HCT116 (cell line): ENCODE results near the gene LHPP. TPM values are rescaled to one million over a fixed set of nuclear protein-coding genes. Genes with fewer than 3 reads are reported as not detected.

Source experiments
- ATAC-seq: fragments of 200-7000 bp; cut with Tn5 transposase; 2 replicates; pipeline ENCODE4 v1.9.1; 2020; ENCODE audit warnings: mild to moderate bottlenecking, moderate library complexity
- BruUV-seq: library from RNA; stranded (reverse); fragments of 400-500 nt; replicated peaks from 2 replicates; lab custom pipeline; 2021; lab: Mats Ljungman, UMichigan
- CTCF ChIA-PET: fragments of 300-600 bp; sonication (Branson Sonifier 250); formaldehyde crosslinking; loops from one replicate; lab custom pipeline; 2021; ENCODE audit warnings: antibody characterized with exemption; lab: Charles Lee
- POLR2A ChIA-PET: fragments of 300-600, 350-600 bp; sonication (Branson Sonifier 250); formaldehyde crosslinking; loops from one replicate; lab custom pipeline; 2021; ENCODE audit warnings: antibody characterized with exemption; lab: Charles Lee
- RAD21 ChIA-PET, 2 experiments: fragments of 300-600 bp; sonication (Branson Sonifier 250); formaldehyde crosslinking; loops; one replicate each; lab custom pipeline; 2023; ENCODE audit warnings: low total read pairs in 2 of 2; ENCODE audit not compliant: uncharacterized antibody in 2 of 2, unreplicated experiment in 2 of 2, low non-redundant PET in 1 of 2; lab: Charles Lee
- DNase-seq: peaks from one replicate; pipeline ENCODE4 v3.0.0-alpha.2; 2010; ENCODE audit warnings: low read depth, low spot score
- H2AFZ ChIP-seq: fragments of 200-600 bp; shearing (Covaris generic), sonication (generic); 2 replicates; pipeline ENCODE4 v1.6.1; 2017; ENCODE audit warnings: low read depth, mixed run types, mixed read lengths, antibody characterized with exemption, low read length; ENCODE audit not compliant: poor library complexity, severe bottlenecking
- H3K27ac ChIP-seq: 2 replicates; pipeline ENCODE4 v1.5.1; 2012; ENCODE audit warnings: low read depth, low read length
- H3K27me3 ChIP-seq: fragments of 200-600 bp; sonication (generic); 2 replicates; pipeline ENCODE4 v1.6.1; 2016; ENCODE audit warnings: mixed run types, low read length, mixed read lengths; ENCODE audit not compliant: insufficient read depth
- H3K36me3 ChIP-seq, 2 experiments: fragments of 200-500 bp in 1 of 2; fragments of 200-600 bp in 1 of 2; sonication (Bioruptor generic) in 1 of 2; sonication (generic) in 1 of 2; 2 replicates each; pipeline versions ENCODE4 v1.5.1 to v1.6.1; 2014 to 2016; ENCODE audit warnings: low read length in 2 of 2, inconsistent platforms in 1 of 2, mixed read lengths in 1 of 2, mixed run types in 1 of 2; ENCODE audit not compliant: insufficient read depth in 2 of 2, control insufficient read depth in 1 of 2
- H3K4me1 ChIP-seq, 2 experiments: fragments of 200-600 bp in 1 of 2; sonication (generic) in 1 of 2; 2 replicates each; pipeline versions ENCODE4 v1.5.1 to v1.6.1; 2012 to 2017; ENCODE audit warnings: low read length in 2 of 2, inconsistent platforms in 1 of 2, mild to moderate bottlenecking in 1 of 2, mixed read lengths in 1 of 2, mixed run types in 1 of 2, moderate library complexity in 1 of 2; ENCODE audit not compliant: insufficient read depth in 2 of 2, control insufficient read depth in 1 of 2
- H3K4me2 ChIP-seq: fragments of 200-600 bp; sonication (generic); 2 replicates; pipeline ENCODE4 v1.6.1; 2017; ENCODE audit warnings: mixed run types, low read length, mixed read lengths
- H3K4me3 ChIP-seq, 2 experiments: fragments of 200-600 bp in 1 of 2; sonication (generic) in 1 of 2; replicated peaks in 1 of 2; 2 replicates each; pipeline ENCODE4 v1.5.1; 2011 to 2016; ENCODE audit warnings: low read length in 2 of 2, control low read depth in 1 of 2, low read depth in 1 of 2, mild to moderate bottlenecking in 1 of 2, mixed read lengths in 1 of 2, mixed run types in 1 of 2
- H3K79me2 ChIP-seq: fragments of 200-600 bp; sonication (generic); 2 replicates; pipeline ENCODE4 v1.6.1; 2017; ENCODE audit warnings: mild to moderate bottlenecking, mixed run types, low read length, moderate library complexity, mixed read lengths; ENCODE audit not compliant: insufficient read depth
- H3K9ac ChIP-seq: fragments of 200-600 bp; sonication (generic); 2 replicates; pipeline ENCODE4 v1.6.1; 2016; ENCODE audit warnings: low read length, mixed read lengths
- H3K9me2 ChIP-seq: fragments of 200-600 bp; sonication (generic), shearing (Covaris generic); 2 replicates; pipeline ENCODE4 v1.6.1; 2017; ENCODE audit warnings: mixed run types, mild to moderate bottlenecking, moderate library complexity; ENCODE audit not compliant: insufficient read depth
- H3K9me3 ChIP-seq, 2 experiments: fragments of 200-500 bp in 1 of 2; fragments of 200-600 bp in 1 of 2; sonication (Bioruptor generic) in 1 of 2; sonication (generic) in 1 of 2; 2 replicates each; pipeline ENCODE4 v1.6.1; 2014 to 2017; ENCODE audit warnings: low read length in 2 of 2, mixed read lengths in 2 of 2, inconsistent platforms in 1 of 2, low read depth in 1 of 2, mild to moderate bottlenecking in 1 of 2, mixed run types in 1 of 2, moderate library complexity in 1 of 2; ENCODE audit not compliant: control insufficient read depth in 1 of 2, insufficient read depth in 1 of 2
- H4K20me1 ChIP-seq: fragments of 200-600 bp; sonication (generic), shearing (Covaris generic); 2 replicates; pipeline ENCODE4 v1.6.1; 2017; ENCODE audit warnings: mixed run types, mild to moderate bottlenecking, moderate library complexity; ENCODE audit not compliant: insufficient read depth
- CTCF ChIP-seq, 3 experiments: fragments of 200-600 bp in 1 of 3; sonication (generic) in 1 of 3; IDR thresholded peaks in 2 of 3; conservative IDR thresholded peaks in 1 of 3; 2 replicates each; pipeline ENCODE4 v1.5.1; 2012 to 2017; ENCODE audit warnings: low read depth in 2 of 3, low read length in 2 of 3, antibody characterized with exemption in 1 of 3, borderline replicate concordance in 1 of 3, control low read depth in 1 of 3, mild to moderate bottlenecking in 1 of 3, mixed read lengths in 1 of 3, mixed run types in 1 of 3, moderate library complexity in 1 of 3; ENCODE audit not compliant: insufficient read depth in 1 of 3
- ELF1 ChIP-seq: IDR thresholded peaks from 2 replicates; pipeline ENCODE4 v1.6.1; 2012; ENCODE audit warnings: low read depth, borderline replicate concordance
- EZH2phosphoT487 ChIP-seq: fragments of 200-600 bp; IDR thresholded peaks from 2 replicates; pipeline ENCODE4 v1.6.1; 2018; ENCODE audit warnings: antibody characterized with exemption, borderline replicate concordance
- FOSL1 ChIP-seq: IDR thresholded peaks from 2 replicates; pipeline ENCODE4 v1.6.1; 2012; ENCODE audit warnings: low read depth
- JUND ChIP-seq: IDR thresholded peaks from 2 replicates; pipeline ENCODE4 v1.6.1; 2012
- YY1 ChIP-seq: IDR thresholded peaks from 2 replicates; pipeline ENCODE4 v1.6.1; 2011; ENCODE audit warnings: low read length, low read depth, moderate library complexity, mild to moderate bottlenecking; ENCODE audit not compliant: insufficient replicate concordance; ENCODE audit errors: extremely low read depth
- ZNF274 ChIP-seq: fragments of 200-500 bp; sonication (Bioruptor generic); IDR thresholded peaks from 2 replicates; pipeline ENCODE4 v1.6.1; 2014; ENCODE audit warnings: mild to moderate bottlenecking, low read depth, low read length, inconsistent platforms
- intact Hi-C: fragments of 100-400 bp; cut with micrococcal nuclease; formaldehyde crosslinking; loops from 2 replicates; pipeline ENCODE4 v1.10.0; 2022
- total RNA-seq: library from RNA; stranded (reverse); gene quantifications from one replicate; pipeline ENCODE4 v1.2.1, GENCODE V29; 2021; ENCODE audit not compliant: unreplicated experiment
- TF ChIP-seq, protein P1 (sequence below): IDR thresholded peaks from 2 replicates; pipeline ENCODE4 v1.6.1; 2012
- TF ChIP-seq, protein P2 (sequence below): IDR thresholded peaks from 2 replicates; pipeline ENCODE4 v1.6.1; 2011; ENCODE audit warnings: mild to moderate bottlenecking, low read length, moderate library complexity; ENCODE audit not compliant: insufficient replicate concordance; ENCODE audit errors: extremely low read depth

Gene LHPP
- total RNA-seq, 1 experiment from 2014 or later = 45.8 TPM

- CTCF ChIA-PET = interaction anchor here (1.2 to 4.1 kb wide), 3 partner anchors 16 to 425 kb away, joined by 3 to 23 read pairs (median 6); no protein-coding TSS in a partner anchor
- intact Hi-C loops = loop anchor here (5.0 kb wide), 1 partner anchor 323 kb away; the partner anchor contains the start of gene FAM53B
- BruUV-seq = no TSS peak
- no peak for ATAC-seq
- peak overlapping the region; percentile 80 for H3K4me2 ChIP-seq
- peaks cover 37% of the 10 kb centered on the region for H3K79me2 ChIP-seq
- peak overlapping the region; percentile 54 to 74 for H3K4me3 ChIP-seq
- peak overlapping the region; percentile 37 for H3K27ac ChIP-seq
- TF ChIP-seq FOSL1 (no peak), ELF1 (no peak)
- H3K9me3 ChIP-seq = no peaks in the 10 kb centered on the region
- H3K4me1 ChIP-seq = peaks cover 10 to 15% of the 10 kb centered on the region in 2 experiments
- peak overlapping the region; percentile 92 for H2AFZ ChIP-seq
- peak overlapping the region; percentile 69 for H3K9ac ChIP-seq
- no peaks in the 10 kb centered on the region for H3K36me3 ChIP-seq
- H4K20me1 ChIP-seq = 0 out of 2 replicates have a peak, but pooled peaks cover 5% of the 10 kb centered on the region
- RAD21 ChIA-PET = interaction anchor here in 1 of 2 experiments (1.2 kb wide), 1 partner anchor 21 kb away, joined by 4 read pairs; no protein-coding TSS in a partner anchor
- no peak for DNase-seq
- H3K9me2 ChIP-seq = no peaks in the 10 kb centered on the region
- POLR2A ChIA-PET = interaction anchor here (0.8 to 2.7 kb wide), 5 partner anchors 8 to 424 kb away, joined by 3 to 14 read pairs (median 9); partner anchors contain the start of gene LHPP
- no peaks in the 10 kb centered on the region for H3K27me3 ChIP-seq
Measured at GRCh38 chr10:124419635-124420034, 42.0 kb upstream of the LHPP start.

DNA sequence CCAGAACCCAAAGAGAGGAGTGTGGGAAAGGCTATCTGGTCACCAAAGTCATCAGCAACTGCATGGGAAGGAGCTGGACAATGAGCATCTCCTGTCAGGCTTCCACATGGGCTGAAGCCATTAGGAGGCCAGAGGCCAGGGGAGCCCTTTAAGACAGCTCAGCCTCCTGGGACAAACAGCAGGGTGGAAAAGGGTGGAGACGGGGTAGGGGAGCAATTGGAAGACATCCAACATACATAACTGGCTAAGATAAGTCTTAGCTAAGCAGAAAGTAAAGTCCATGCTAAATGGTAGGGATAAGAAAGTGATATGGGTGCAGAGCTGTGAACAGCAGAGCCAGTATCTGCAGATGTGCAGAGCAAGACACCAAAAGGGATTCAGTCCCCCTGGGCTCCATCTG, 41.4 kb upstream of the LHPP start:
- no peaks in the 10 kb centered on the region for H3K36me3 ChIP-seq
- TF ChIP-seq ELF1 (no peak), YY1 (no peak), JUND (no peak), ZNF274 (no peak), CTCF (IDR thresholded peaks at IDR 0.05 in 2 of 3, conservative IDR thresholded peaks at IDR 0.05 in 1 of 3; ENCODE audit: borderline replicate concordance in 1 of 3, insufficient read depth in 1 of 3, low read depth in 2 of 3, low read length in 2 of 3) (no peak), EZH2phosphoT487 (no peak)
- TF ChIP-seq, protein P1, sequence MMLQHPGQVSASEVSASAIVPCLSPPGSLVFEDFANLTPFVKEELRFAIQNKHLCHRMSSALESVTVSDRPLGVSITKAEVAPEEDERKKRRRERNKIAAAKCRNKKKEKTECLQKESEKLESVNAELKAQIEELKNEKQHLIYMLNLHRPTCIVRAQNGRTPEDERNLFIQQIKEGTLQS = no peak
- TF ChIP-seq, protein P2, sequence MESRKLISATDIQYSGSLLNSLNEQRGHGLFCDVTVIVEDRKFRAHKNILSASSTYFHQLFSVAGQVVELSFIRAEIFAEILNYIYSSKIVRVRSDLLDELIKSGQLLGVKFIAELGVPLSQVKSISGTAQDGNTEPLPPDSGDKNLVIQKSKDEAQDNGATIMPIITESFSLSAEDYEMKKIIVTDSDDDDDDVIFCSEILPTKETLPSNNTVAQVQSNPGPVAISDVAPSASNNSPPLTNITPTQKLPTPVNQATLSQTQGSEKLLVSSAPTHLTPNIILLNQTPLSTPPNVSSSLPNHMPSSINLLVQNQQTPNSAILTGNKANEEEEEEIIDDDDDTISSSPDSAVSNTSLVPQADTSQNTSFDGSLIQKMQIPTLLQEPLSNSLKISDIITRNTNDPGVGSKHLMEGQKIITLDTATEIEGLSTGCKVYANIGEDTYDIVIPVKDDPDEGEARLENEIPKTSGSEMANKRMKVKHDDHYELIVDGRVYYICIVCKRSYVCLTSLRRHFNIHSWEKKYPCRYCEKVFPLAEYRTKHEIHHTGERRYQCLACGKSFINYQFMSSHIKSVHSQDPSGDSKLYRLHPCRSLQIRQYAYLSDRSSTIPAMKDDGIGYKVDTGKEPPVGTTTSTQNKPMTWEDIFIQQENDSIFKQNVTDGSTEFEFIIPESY = no peak
- 0 out of 2 replicates have a peak, but pooled peaks cover 2% of the 10 kb centered on the region for H4K20me1 ChIP-seq
- DNase-seq (no peak), ATAC-seq (no peak)
- H3K4me1 ChIP-seq = peaks cover 10 to 15% of the 10 kb centered on the region in 2 experiments
- no peaks in the 10 kb centered on the region for H3K9me2 ChIP-seq
- no peak overlapping the region for H2AFZ ChIP-seq
- no peak overlapping the region for H3K4me2 ChIP-seq
- RAD21 ChIA-PET = no interaction called here
- H3K79me2 ChIP-seq = peaks cover 31% of the 10 kb centered on the region
- H3K27ac ChIP-seq = no peak overlapping the region
- H3K27me3 ChIP-seq = no peaks in the 10 kb centered on the region
- BruUV-seq = no TSS peak
- POLR2A ChIA-PET = no interaction called here
- H3K4me3 ChIP-seq = no peak overlapping the region
- CTCF ChIA-PET = interaction anchor here (4.1 kb wide), 1 partner anchor 16 kb away, joined by 23 read pairs; no protein-coding TSS in a partner anchor
- H3K9me3 ChIP-seq = no peaks in the 10 kb centered on the region
- H3K9ac ChIP-seq = no peak overlapping the region
- intact Hi-C loops = no loop called here
